Measurements from ENCODE around the gene SLC25A21.

The SLC25A21 gene

GRCh38 chr14:36767603-36768281 lies 404.7 kb downstream of the SLC25A21 start:
- no peak overlapping the region for H3K4me2 ChIP-seq (ENCODE audit: low read length)
- no peak overlapping the region for H3K9ac ChIP-seq (ENCODE audit: low read depth, low read length)
- no peaks in the 10 kb centered on the region for H3K27me3 ChIP-seq (ENCODE audit: control insufficient read depth, insufficient read depth, low read length)
- H3K9me3 ChIP-seq (replicated peaks; ENCODE audit: low read length), result no peaks in the 10 kb centered on the region
- no peaks in the 10 kb centered on the region for H3K36me3 ChIP-seq (ENCODE audit: insufficient read depth, low read length)
- no peak overlapping the region for H3K4me3 ChIP-seq (ENCODE audit: low read length)
- H3K4me1 ChIP-seq (ENCODE audit: control insufficient read depth, insufficient read depth, low read length), result peaks cover 1% of the 10 kb centered on the region

- Histone ChIP-seq H3K9ac (ENCODE audit: low read depth, low read length) (no peak overlapping the region), H3K9me3 (replicated peaks; ENCODE audit: low read length) (no peaks in the 10 kb centered on the region), H3K27me3 (ENCODE audit: control insufficient read depth, insufficient read depth, low read length) (no peaks in the 10 kb centered on the region), H3K4me1 (ENCODE audit: control insufficient read depth, insufficient read depth, low read length) (no peaks in the 10 kb centered on the region), H3K4me2 (ENCODE audit: low read length) (no peak overlapping the region), H3K36me3 (ENCODE audit: insufficient read depth, low read length) (no peaks in the 10 kb centered on the region), H3K4me3 (ENCODE audit: low read length) (no peak overlapping the region)
Observed at GRCh38 chr14:36766974-36767373, 405.4 kb downstream of the SLC25A21 start.

GRCh38 chr14:36757734-36758601 lies 414.4 kb downstream of the SLC25A21 start:
- H3K27me3 ChIP-seq (ENCODE audit: control insufficient read depth, insufficient read depth, low read length), result peaks cover 24% of the 10 kb centered on the region
- H3K9ac ChIP-seq (ENCODE audit: low read depth, low read length), result no peak overlapping the region
- no peaks in the 10 kb centered on the region for H3K9me3 ChIP-seq (replicated peaks; ENCODE audit: low read length)
- H3K4me2 ChIP-seq (ENCODE audit: low read length), result no peak overlapping the region
- no peak overlapping the region for H3K4me3 ChIP-seq (ENCODE audit: low read length)
- no peaks in the 10 kb centered on the region for H3K4me1 ChIP-seq (ENCODE audit: control insufficient read depth, insufficient read depth, low read length)
- H3K36me3 ChIP-seq (ENCODE audit: insufficient read depth, low read length), result no peaks in the 10 kb centered on the region

GRCh38 chr14:36756226-36756625 lies 416.2 kb downstream of the SLC25A21 start:
- Histone ChIP-seq H3K4me3 (ENCODE audit: low read length) (no peak overlapping the region), H3K9me3 (replicated peaks; ENCODE audit: low read length) (no peaks in the 10 kb centered on the region), H3K27me3 (ENCODE audit: control insufficient read depth, insufficient read depth, low read length) (peaks cover 24% of the 10 kb centered on the region), H3K9ac (ENCODE audit: low read depth, low read length) (no peak overlapping the region), H3K4me1 (ENCODE audit: control insufficient read depth, insufficient read depth, low read length) (no peaks in the 10 kb centered on the region), H3K36me3 (ENCODE audit: insufficient read depth, low read length) (no peaks in the 10 kb centered on the region), H3K4me2 (ENCODE audit: low read length) (no peak overlapping the region)

GRCh38 chr14:36755756-36756155 lies 416.6 kb downstream of the SLC25A21 start:
- Histone ChIP-seq H3K27me3 (ENCODE audit: control insufficient read depth, insufficient read depth, low read length) (peaks cover 24% of the 10 kb centered on the region), H3K9ac (ENCODE audit: low read depth, low read length) (no peak overlapping the region), H3K4me2 (ENCODE audit: low read length) (no peak overlapping the region), H3K4me3 (ENCODE audit: low read length) (no peak overlapping the region), H3K36me3 (ENCODE audit: insufficient read depth, low read length) (no peaks in the 10 kb centered on the region), H3K9me3 (replicated peaks; ENCODE audit: low read length) (no peaks in the 10 kb centered on the region), H3K4me1 (ENCODE audit: control insufficient read depth, insufficient read depth, low read length) (no peaks in the 10 kb centered on the region)

- H3K27me3 ChIP-seq (ENCODE audit: control insufficient read depth, insufficient read depth, low read length), result peaks cover 26% of the 10 kb centered on the region
Observed at GRCh38 chr14:36751920-36752319, 420.5 kb downstream of the SLC25A21 start.

GRCh38 chr14:36751106-36751505 lies 421.3 kb downstream of the SLC25A21 start:
- Histone ChIP-seq H3K4me2 (ENCODE audit: low read length) (no peak overlapping the region), H3K4me1 (ENCODE audit: control insufficient read depth, insufficient read depth, low read length) (no peaks in the 10 kb centered on the region), H3K36me3 (ENCODE audit: insufficient read depth, low read length) (no peaks in the 10 kb centered on the region), H3K9me3 (replicated peaks; ENCODE audit: low read length) (no peaks in the 10 kb centered on the region), H3K27me3 (ENCODE audit: control insufficient read depth, insufficient read depth, low read length) (peaks cover 18% of the 10 kb centered on the region), H3K9ac (ENCODE audit: low read depth, low read length) (no peak overlapping the region), H3K4me3 (ENCODE audit: low read length) (no peak overlapping the region)

More at GRCh38 chr14:36751920-36752319, 420.5 kb downstream of the SLC25A21 start:
- no peaks in the 10 kb centered on the region for H3K9me3 ChIP-seq (replicated peaks; ENCODE audit: low read length)
- H3K4me2 ChIP-seq (ENCODE audit: low read length), result no peak overlapping the region
- H3K36me3 ChIP-seq (ENCODE audit: insufficient read depth, low read length), result no peaks in the 10 kb centered on the region
- H3K4me3 ChIP-seq (ENCODE audit: low read length), result no peak overlapping the region
- H3K4me1 ChIP-seq (ENCODE audit: control insufficient read depth, insufficient read depth, low read length), result no peaks in the 10 kb centered on the region
- no peak overlapping the region for H3K9ac ChIP-seq (ENCODE audit: low read depth, low read length)

- Histone ChIP-seq H3K36me3 (ENCODE audit: insufficient read depth, low read length) (no peaks in the 10 kb centered on the region), H3K9me3 (replicated peaks; ENCODE audit: low read length) (no peaks in the 10 kb centered on the region), H3K4me1 (ENCODE audit: control insufficient read depth, insufficient read depth, low read length) (no peaks in the 10 kb centered on the region), H3K9ac (ENCODE audit: low read depth, low read length) (no peak overlapping the region), H3K4me3 (ENCODE audit: low read length) (no peak overlapping the region), H3K27me3 (ENCODE audit: control insufficient read depth, insufficient read depth, low read length) (peaks cover 18% of the 10 kb centered on the region), H3K4me2 (ENCODE audit: low read length) (no peak overlapping the region)
Observed at GRCh38 chr14:36750244-36750643, 422.2 kb downstream of the SLC25A21 start.

- Histone ChIP-seq H3K27me3 (ENCODE audit: control insufficient read depth, insufficient read depth, low read length) (peaks cover 18% of the 10 kb centered on the region), H3K4me3 (ENCODE audit: low read length) (no peak overlapping the region), H3K4me2 (ENCODE audit: low read length) (no peak overlapping the region), H3K9me3 (replicated peaks; ENCODE audit: low read length) (no peaks in the 10 kb centered on the region), H3K9ac (ENCODE audit: low read depth, low read length) (no peak overlapping the region), H3K36me3 (ENCODE audit: insufficient read depth, low read length) (no peaks in the 10 kb centered on the region), H3K4me1 (ENCODE audit: control insufficient read depth, insufficient read depth, low read length) (no peaks in the 10 kb centered on the region)
Observed at GRCh38 chr14:36748610-36749213, 423.7 kb downstream of the SLC25A21 start.

GRCh38 chr14:36747411-36748184 lies 424.8 kb downstream of the SLC25A21 start:
- Histone ChIP-seq H3K27me3 (ENCODE audit: control insufficient read depth, insufficient read depth, low read length) (peaks cover 21% of the 10 kb centered on the region), H3K36me3 (ENCODE audit: insufficient read depth, low read length) (no peaks in the 10 kb centered on the region), H3K4me3 (ENCODE audit: low read length) (no peak overlapping the region)

GRCh38 chr14:36746872-36747271 lies 425.5 kb downstream of the SLC25A21 start:
- Histone ChIP-seq H3K9me3 (replicated peaks; ENCODE audit: low read length) (no peaks in the 10 kb centered on the region), H3K36me3 (ENCODE audit: insufficient read depth, low read length) (no peaks in the 10 kb centered on the region), H3K9ac (ENCODE audit: low read depth, low read length) (no peak overlapping the region), H3K4me1 (ENCODE audit: control insufficient read depth, insufficient read depth, low read length) (no peaks in the 10 kb centered on the region), H3K4me3 (ENCODE audit: low read length) (no peak overlapping the region), H3K27me3 (ENCODE audit: control insufficient read depth, insufficient read depth, low read length) (peaks cover 24% of the 10 kb centered on the region), H3K4me2 (ENCODE audit: low read length) (no peak overlapping the region)

More at GRCh38 chr14:36747411-36748184, 424.8 kb downstream of the SLC25A21 start:
- Histone ChIP-seq H3K9me3 (replicated peaks; ENCODE audit: low read length) (no peaks in the 10 kb centered on the region), H3K9ac (ENCODE audit: low read depth, low read length) (no peak overlapping the region), H3K4me2 (ENCODE audit: low read length) (no peak overlapping the region), H3K4me1 (ENCODE audit: control insufficient read depth, insufficient read depth, low read length) (no peaks in the 10 kb centered on the region)
